ENCODE measurements around the gene MYB. TPM values are rescaled to one million over a fixed set of nuclear protein-coding genes. Genes with fewer than 3 reads are reported as not detected.
A peak's percentile ranks its signal among the peaks of the same experiment; 100 is the strongest.

The MYB gene
- total RNA-seq, 4 donors from 2014 or later: 10.0 to 47.0 (median 14.7) TPM

- no peaks in the 10 kb centered on the region for H3K9me3 ChIP-seq
- no peak overlapping the region for H3K27ac ChIP-seq
- H3K4me3 ChIP-seq: no peak overlapping the region
- no peaks in the 10 kb centered on the region for H3K36me3 ChIP-seq
- H3K4me1 ChIP-seq: peaks cover 0 to 13% (median 0%) of the 10 kb centered on the region in 4 donors
- DNase-seq: no peak
- TF ChIP-seq CTCF (IDR thresholded peaks at IDR 0.05): no peak
- no peaks in the 10 kb centered on the region for H3K27me3 ChIP-seq
Observed at GRCh38 chr6:135254471-135254870, 73.4 kb downstream of the MYB start.

- TF ChIP-seq CTCF (IDR thresholded peaks at IDR 0.05) (no peak), POLR2A (IDR thresholded peaks at IDR 0.05) (no peak)
- Histone ChIP-seq H3K9me3 (no peaks in the 10 kb centered on the region), H3K4me1 (peaks cover 0 to 13% (median 0%) of the 10 kb centered on the region in 4 donors), H3K27ac (no peak overlapping the region), H3K36me3 (no peaks in the 10 kb centered on the region), H3K27me3 (no peaks in the 10 kb centered on the region), H3K4me3 (no peak overlapping the region)
- no peak for DNase-seq
Observed at GRCh38 chr6:135256866-135257265, 75.8 kb downstream of the MYB start.

- peaks cover 0 to 13% (median 0%) of the 10 kb centered on the region in 4 donors for H3K4me1 ChIP-seq
- no peak overlapping the region for H3K4me3 ChIP-seq
- TF ChIP-seq POLR2A (IDR thresholded peaks at IDR 0.05) (no peak), CTCF (IDR thresholded peaks at IDR 0.05) (peak in 1 of 6 experiments; percentile 4)
Observed at GRCh38 chr6:135257631-135258405, 76.7 kb downstream of the MYB start.

GRCh38 chr6:135258970-135259369 lies 77.9 kb downstream of the MYB start:
- TF ChIP-seq POLR2A (IDR thresholded peaks at IDR 0.05): no peak
- TF ChIP-seq CTCF (IDR thresholded peaks at IDR 0.05): no peak
- H3K27me3 ChIP-seq: no peaks in the 10 kb centered on the region
- peaks cover 0 to 13% (median 0%) of the 10 kb centered on the region in 4 donors for H3K4me1 ChIP-seq
- no peak overlapping the region for H3K4me3 ChIP-seq
- H3K27ac ChIP-seq: no peak overlapping the region
- no peaks in the 10 kb centered on the region for H3K36me3 ChIP-seq
- no peak for DNase-seq
- H3K9me3 ChIP-seq: no peaks in the 10 kb centered on the region

More at GRCh38 chr6:135257631-135258405, 76.7 kb downstream of the MYB start:
- DNase-seq: no peak
- no peak overlapping the region for H3K27ac ChIP-seq
- no peaks in the 10 kb centered on the region for H3K9me3 ChIP-seq
- no peaks in the 10 kb centered on the region for H3K27me3 ChIP-seq
- H3K36me3 ChIP-seq: no peaks in the 10 kb centered on the region

- Histone ChIP-seq H3K27me3 (no peaks in the 10 kb centered on the region), H3K36me3 (no peaks in the 10 kb centered on the region), H3K9me3 (no peaks in the 10 kb centered on the region), H3K4me3 (no peak overlapping the region), H3K27ac (no peak overlapping the region), H3K4me1 (peaks cover 0 to 9% (median 0%) of the 10 kb centered on the region in 4 donors)
- TF ChIP-seq POLR2A (IDR thresholded peaks at IDR 0.05) (no peak), CTCF (IDR thresholded peaks at IDR 0.05) (no peak)
- DNase-seq: no peak
Observed at GRCh38 chr6:135260612-135261011, 79.5 kb downstream of the MYB start.

Measured in Peyer's patch (tissue), 4 donors.